GM12875 (cell line): ENCODE results near the gene DTNBP1.

Source experiments
- H3K4me3 ChIP-seq: one replicate; pipeline ENCODE4 v1.5.1; 2011; ENCODE audit warnings: low read depth, low read length, control low read depth
- TF ChIP-seq, protein P1 (sequence below): IDR thresholded peaks from 2 replicates; pipeline ENCODE4 v1.5.1; 2011; ENCODE audit warnings: low read depth, mild to moderate bottlenecking, control low read depth, inconsistent platforms, low read length, moderate library complexity, borderline replicate concordance; ENCODE audit not compliant: insufficient read depth

Gene DTNBP1

DNA sequence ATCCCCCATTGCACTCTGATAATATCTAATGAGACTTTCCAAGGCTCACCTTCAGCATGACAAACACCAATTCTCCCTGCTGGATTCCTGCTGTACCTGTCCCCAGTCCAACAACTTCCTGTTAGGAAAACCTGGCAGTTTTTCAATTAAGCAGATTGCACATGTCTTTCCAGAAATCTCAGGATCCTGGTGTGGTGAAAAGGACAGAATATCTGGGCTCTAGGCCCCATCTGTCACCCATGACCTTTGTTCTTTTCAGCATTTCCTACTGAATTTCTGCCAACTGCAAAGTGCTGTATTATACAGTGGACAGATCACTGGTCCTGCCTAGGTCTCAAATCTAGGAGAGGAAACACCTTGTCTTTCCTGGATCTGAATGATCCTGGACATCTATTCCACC, 27.7 kb upstream of the DTNBP1 start:
- H3K4me3 ChIP-seq, result no peak overlapping the region
- TF ChIP-seq, protein P1, sequence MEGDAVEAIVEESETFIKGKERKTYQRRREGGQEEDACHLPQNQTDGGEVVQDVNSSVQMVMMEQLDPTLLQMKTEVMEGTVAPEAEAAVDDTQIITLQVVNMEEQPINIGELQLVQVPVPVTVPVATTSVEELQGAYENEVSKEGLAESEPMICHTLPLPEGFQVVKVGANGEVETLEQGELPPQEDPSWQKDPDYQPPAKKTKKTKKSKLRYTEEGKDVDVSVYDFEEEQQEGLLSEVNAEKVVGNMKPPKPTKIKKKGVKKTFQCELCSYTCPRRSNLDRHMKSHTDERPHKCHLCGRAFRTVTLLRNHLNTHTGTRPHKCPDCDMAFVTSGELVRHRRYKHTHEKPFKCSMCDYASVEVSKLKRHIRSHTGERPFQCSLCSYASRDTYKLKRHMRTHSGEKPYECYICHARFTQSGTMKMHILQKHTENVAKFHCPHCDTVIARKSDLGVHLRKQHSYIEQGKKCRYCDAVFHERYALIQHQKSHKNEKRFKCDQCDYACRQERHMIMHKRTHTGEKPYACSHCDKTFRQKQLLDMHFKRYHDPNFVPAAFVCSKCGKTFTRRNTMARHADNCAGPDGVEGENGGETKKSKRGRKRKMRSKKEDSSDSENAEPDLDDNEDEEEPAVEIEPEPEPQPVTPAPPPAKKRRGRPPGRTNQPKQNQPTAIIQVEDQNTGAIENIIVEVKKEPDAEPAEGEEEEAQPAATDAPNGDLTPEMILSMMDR, result no peak

DNA sequence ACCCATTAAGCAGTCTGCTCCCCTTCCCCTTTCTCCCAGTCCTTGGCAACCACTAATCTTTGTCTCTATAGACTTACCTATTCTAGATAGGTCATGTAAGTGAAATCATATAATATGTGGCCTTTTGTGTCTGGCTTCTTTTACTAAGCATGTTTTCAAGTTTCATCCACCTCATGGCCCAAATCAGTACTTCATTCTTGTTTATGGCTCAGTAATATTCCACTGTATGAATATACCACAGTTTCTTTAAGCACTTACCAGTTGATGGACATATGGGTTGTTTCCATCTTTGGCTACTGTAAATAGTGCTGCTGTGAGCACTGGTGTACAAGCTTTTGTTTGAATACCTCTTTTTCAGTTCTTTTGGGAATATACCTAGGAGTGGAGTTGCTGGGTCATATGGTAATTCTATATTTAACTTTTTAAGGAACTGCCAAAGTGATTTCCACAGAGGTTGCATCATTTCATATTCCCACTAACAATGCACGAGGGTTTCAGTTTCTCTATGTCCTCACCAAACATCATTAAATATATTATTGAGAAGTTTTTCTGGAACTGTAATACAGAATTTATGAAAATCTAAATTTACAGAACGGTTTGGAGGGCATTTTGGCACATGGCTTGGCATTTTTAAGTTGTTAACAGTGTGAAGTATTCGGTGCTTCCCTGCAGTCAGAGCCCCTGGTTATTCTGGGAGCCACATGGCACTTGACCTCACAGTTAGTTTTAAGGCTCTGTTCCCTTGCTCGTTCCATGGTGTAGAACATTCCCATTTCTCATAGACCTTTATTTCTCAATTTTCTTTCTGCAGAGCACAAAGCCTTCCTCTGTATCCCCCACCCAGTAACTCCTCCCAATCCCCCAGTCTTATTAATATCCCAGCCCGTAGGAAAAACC, 27.0 kb upstream of the DTNBP1 start:
- TF ChIP-seq, protein P1, result no peak
- no peak overlapping the region for H3K4me3 ChIP-seq

DNA sequence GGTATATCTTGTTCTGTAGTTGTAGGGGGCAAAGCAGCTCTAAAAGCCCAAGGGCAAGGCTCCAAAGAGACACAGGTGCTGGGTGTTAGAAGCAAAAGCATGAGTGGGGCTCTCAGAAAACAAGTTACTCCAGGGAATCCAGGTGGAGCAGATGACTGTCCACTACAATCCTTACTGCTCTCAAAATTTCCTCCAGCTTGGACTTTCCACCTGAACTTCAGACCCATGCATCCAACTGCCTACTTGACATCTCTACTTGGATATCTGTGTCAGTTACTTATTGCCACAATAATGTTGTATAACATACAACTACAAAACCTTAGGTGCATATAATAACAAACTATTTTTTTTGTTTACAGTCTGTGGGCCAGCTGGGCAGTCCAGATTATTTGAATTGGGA, 22.8 kb upstream of the DTNBP1 start:
- TF ChIP-seq, protein P1, result no peak
- H3K4me3 ChIP-seq, result no peak overlapping the region

DNA sequence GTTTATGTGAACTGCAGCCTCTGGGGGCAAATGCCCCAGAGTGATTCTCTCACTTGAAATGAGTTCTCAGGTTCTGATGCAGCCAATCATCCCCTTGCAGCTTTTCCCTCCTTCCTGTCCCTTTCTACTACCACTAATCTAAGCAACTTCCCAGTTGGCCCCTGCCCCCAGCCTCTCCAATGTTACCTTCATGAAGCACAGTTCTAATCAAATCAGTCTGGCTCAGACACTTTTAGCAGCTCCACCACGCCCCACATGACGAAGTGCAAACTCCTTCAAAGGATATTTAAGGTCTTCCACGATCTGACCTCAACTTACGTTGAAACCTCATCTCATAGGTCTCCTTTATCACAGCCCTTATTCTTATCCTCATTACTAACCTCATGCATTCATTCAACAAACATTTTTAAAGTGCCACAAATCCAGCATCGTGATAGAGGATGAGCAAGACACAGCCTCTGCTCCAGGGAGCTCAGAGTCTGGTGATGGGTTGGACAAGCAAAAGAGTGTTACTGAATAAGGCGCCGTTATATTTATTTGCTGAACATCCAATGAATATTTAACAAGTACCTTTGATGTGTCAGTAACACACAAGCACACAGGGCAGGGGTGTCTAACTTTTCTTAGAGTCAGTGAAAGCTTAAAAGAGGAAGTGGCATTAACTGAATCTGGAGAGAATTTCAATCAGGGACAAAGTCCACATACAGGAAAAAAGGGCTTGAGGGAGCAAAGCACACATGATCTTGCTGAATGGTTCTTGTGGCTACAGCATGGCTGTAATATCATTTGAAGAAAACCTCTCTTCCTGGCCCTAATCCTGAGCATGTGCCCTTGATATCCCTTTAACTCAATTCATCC, 20.4 kb upstream of the DTNBP1 start:
- TF ChIP-seq, protein P1, result no peak
- H3K4me3 ChIP-seq, result no peak overlapping the region

DNA sequence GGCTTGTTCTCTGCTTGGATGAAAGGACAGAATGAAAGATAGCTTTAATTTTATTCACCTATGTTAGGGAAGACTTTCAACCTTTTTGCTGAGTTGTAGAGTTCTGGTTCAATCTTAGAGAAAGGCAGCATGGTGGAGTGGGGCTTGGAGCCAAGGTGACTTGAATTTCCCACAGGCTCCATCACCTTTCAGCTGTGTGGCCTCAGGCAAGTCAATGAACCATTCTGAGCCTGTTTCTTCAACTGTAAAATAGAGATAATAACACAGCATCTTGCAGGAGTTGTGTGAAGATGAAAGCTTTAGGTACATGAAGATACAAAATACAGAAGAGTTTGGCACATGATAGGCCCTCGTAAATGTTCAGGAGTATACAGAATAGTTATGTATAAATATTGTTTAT, 19.1 kb upstream of the DTNBP1 start:
- no peak overlapping the region for H3K4me3 ChIP-seq
- TF ChIP-seq, protein P1, result no peak

DNA sequence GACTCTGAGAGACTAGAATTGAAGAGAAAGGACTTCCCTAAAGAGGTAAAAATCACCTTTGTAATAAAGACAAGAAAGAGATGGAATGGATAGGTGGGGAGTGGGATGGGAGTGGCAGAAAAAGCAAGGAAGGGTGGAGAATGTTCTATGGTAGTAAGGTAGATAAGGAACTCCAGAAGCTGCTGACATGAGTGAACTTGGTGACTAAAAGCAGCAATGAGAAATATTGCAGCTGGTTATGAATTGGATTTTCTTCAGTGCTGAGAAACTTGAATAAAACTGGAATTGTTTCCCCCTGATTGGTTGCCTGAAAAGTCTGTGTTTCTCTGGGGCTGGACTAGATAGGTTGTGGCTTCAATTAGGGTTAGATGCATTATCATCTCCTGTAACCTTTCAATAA, 15.7 kb upstream of the DTNBP1 start:
- no peak overlapping the region for H3K4me3 ChIP-seq
- TF ChIP-seq, protein P1, result no peak
